Nucleus accumbens (tissue), 56 donors: ENCODE measurements around the gene LEPR.
A peak's percentile ranks its signal among the peaks of the same experiment; 100 is the strongest.

Source experiments
- DNase-seq, 56 donors: peaks; one replicate each; lab custom pipeline; 2025; lab: John Stamatoyannopoulos, UW

The LEPR gene

DNA sequence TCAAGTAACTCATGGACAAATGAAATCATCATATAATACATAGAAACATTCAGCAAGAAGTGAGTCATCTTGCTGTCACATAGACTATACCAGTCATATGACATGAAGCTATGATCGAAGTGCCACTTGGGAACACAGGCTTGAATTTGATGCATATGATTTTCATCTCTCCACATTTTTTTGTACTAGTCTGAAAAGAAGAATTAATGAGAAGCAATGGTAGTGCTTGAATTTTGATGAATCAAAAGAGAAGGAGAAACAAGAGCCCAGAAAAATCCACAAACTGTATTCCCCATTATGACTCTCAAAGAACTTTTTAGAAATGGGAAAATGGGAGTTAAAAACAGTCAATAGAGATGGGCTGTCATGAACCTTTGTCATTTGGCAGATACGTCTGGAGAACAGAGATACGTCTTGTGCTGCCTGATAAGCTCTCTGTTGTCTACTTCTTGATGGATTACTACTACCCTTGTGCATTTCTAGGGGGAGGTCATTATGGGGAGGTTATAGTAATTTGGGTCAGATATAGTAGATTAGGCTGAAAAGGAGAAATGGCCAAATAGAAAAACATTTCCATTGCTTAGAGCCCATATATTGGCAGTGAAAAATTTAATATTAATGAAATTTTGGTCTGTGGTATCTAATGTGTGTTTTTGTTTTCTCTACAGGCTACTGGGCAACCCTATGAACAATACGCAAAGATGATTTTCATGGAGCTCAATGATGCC, 8.0 kb upstream of the LEPR start:
- no peak for DNase-seq

DNA sequence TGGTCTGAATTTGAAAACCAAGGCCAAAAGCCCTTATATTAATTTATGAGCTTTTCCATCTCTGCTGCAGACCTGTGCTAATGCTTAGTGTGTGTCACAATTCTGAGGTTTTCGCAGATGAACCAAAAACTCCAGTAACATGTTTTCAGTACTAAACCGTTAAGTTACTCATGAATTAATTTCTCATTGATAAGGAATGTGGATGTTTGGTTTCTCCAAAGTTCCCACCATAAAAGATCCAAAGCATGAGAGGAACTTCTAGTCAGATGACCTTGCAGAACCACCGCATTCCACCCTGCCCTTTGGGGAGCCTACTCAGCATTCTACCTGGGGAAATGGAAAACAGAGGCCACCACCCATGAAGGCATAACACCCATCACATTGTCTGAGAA, 7.5 kb upstream of the LEPR start:
- no peak for DNase-seq

DNA sequence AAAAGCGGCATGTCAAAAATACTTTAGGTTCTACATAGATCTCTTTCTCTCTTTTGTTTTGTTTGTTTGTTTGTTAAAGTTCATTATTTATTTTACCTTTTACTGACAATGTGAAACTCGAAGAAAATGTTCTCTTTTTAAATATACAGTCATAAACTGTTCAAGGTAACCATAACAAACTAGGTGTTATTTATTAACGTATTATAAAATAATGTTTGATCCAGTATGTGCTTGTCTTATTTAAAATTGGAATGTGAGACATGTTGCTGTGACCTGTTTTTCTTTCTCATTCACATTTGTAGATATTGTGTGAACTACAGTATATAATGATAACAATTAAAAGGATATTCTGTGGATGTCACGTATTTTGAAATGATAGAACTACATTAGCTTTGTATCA, 5.9 kb upstream of the LEPR start:
- DNase-seq, result no peak

DNA sequence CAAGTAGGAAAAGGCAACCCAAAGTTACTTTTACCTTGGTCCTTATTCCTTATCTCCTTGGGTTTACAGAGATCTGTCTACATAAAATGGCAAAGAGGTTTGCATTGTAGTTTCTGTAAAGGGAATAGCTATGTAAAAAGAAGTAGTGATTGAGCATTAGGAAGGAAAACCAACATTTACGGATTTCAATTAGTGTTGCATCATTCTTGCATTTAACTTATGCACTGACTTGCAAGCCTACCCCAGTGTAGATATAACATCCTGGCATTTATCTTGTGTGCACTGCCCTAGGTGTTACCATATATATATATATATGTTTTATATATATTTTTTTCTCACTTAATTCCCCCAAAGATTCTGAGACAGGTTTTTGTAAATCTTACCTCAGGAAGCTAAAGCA, 3.7 kb upstream of the LEPR start:
- no peak for DNase-seq

DNA sequence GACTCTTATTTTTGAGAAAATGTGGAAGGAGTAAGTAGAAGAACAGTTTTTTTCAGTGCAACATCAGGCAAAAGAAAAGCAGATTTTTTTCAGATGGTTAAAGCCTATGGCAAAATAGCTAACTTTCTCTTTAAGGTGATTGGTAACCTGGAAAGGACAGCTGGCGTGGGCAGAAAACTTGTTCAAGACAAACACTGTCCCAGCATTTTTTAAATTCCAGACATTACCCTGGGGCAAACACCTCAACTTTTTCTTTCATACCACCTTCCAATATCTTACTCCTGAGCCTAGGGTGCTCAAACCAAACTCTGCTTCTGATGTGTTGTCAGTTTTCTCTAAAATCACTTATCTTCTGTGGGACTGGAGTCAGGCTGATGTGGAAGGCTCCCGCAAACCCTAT, 2.7 kb upstream of the LEPR start:
- DNase-seq, result no peak

DNA sequence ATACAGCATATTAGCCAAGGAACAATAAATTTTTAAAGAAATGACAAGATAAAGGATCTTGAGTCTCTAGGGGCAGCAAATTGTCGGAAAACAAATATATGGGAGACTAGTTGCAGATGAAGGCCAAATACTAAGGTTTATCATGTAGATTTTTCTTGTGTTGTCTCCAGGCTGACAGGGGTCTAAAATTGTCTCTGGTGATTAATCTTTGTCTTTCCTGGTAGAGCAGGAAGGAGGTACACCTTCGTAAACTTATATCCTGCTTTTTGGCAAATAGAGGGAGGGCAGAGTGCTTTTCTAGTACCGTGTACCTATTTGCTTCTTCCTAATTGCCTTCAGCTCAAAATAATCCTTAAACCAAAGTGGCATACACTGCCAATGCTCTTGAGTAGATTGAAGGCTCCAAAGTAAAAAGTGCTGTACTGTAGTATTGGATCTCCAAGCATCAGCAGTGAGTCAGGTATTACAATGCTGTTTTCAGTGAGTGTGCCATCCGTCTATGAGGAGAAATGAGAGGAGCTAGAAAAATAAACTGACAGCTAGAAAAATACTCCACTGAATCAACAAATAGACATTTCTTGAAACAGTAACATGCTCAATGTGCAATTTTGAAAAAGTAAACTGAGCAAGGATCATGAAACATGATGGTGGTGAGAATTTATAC, 1.8 kb upstream of the LEPR start:
- peak in 1 of 56 donors; percentile 14 for DNase-seq

DNA sequence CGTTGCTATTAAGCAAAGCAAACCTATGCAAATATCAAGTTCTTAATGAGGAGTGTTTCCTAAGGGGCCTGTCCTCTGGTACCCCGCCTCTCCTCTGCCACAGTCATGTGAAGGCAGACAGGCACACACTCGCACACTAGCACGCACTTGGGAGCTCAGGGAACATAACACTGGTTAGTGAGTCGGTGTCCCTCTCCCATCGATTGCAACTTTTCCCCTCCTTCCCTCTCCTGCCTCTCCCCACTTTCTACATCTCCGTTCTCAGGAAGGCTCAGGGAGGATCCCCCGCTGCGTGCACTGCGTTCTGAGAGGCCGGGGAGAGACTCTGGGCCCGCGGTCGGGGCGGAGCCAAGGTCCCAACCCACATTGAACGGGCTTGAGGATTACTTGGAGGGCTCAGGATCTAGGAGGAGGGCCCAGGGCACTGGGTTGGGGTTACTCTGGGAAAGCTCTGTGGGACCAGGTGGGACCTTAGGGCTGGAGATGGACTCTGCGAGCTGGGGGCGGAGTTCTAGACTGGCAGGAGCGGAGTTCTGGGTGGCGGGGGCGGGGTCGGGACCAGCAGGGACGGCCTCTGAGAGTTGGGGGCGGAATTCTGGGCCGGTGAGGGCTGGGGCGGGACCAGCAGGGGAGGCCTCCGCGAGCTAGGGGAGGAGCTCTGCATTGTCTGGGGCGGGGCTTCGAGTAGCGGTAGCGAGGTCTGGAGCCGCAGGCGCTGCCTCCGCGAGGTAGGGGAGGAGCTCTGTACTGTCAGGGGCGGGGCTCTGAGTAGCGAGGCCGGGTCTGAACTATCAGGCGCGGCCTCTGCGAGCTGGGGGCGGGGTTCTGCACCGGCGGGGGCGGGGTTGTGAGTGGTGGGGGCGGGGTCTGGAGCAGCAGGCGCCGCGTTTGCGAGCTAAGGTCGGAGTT, 533 bp upstream of the LEPR start:
- DNase-seq, result peak; percentile 70 to 99 (median 96)

DNA sequence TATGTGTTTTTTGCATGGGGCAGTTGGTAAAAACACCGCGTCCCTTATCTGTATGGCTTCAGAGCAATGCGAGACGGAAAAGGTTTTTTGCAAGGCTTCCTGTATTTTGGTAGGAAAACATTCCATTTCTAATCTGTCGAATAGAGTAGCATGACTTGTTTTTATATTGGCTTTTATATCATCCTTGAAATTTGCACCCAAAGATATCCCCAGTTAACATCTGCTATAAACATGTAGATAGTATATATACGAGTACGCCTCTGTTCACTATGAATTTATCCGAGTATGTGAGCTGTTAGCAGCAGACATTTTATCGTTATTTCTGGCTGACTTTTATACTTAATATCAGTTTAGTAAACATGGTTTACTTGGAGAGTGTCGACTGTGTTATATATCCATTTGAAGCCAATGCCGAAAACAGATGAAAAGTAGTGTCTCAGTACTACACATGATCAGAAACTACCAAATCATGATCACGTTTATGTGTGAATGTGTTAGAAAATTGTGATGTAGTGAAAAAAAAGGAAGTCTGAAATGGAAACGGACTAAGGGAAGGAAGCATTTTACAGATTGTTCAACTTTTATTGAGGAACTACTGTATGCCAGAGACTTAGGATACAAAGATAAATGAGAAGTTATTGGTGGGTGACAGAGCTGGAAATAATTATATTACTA, 1.0 kb downstream of the LEPR start:
- DNase-seq, result no peak

DNA sequence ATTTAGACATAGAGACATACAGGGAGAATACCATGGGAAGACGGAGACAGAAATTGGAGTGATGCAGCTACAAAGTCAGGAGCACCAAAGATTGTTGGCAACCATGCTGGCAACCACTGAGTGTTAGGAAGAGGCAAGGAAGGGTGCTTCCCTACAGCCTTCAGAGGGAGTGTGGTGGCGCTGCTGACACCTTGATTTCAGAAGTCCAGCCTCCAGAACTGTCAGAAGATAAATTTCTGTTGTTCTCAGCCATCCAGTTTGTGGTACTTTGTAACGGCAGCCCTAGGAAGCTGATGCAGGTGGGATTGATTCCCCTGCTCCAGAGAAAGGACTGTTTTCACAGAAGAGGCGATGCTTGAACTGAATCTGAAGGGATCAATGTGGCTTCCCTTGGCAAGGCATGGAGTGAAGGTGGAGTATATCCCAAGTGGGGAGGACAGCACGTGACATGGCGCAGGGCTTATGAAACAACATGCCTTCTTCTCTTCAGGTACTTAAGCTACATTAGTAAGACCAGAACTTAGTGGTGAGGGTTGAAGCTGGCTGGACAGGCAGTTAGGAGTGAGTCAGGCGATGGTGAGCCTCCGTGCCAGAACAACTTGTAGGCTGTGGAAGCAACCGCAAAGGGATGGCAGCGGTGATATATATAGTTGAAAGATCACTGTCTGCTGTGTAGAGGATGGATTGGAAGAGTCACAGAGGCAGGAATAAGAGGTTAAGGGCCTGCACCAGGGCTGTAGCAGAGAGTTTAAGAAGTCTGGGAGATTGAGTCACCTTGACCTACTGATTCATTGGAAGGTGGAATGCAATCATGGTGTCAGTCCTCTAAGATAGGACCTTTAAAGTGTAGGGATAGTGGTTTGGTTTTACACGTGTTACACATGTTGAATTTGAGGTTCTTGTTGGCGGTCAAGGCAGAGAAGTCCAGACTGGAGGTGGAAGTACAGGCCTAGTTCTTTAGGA, 2.1 kb downstream of the LEPR start:
- no peak for DNase-seq

DNA sequence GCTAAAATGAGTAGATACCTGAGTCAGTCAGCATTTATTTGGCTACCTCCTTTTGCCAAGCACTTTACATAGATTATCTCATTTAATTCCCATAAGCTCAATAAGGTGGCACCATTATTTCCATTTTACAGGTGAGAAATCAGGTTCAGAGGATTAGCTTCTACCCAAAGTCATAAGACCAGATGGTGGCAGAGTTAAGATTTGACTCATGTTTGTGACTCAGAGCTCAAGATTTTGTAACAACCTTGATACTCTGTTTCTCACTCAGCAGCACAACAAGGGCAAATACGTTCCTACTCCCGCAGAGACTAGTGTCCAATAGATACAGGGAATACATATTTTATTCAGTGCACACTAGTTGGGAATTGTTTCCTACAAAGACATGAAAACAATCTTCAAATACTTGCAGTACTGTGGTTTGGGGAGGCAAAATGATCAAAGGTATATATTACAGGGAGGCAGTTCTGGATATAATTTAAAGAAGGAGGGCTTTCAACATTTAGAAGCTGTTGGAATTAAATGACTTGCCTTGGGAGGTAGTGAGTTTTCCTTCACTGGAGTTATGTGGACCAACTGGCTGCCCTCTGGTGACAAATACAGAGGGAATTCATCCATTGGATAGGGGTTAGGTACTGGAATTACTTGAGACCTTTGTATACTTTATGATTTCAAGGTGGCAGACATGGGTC, 3.6 kb downstream of the LEPR start:
- DNase-seq, result peak in 1 of 56 donors; percentile 8

DNA sequence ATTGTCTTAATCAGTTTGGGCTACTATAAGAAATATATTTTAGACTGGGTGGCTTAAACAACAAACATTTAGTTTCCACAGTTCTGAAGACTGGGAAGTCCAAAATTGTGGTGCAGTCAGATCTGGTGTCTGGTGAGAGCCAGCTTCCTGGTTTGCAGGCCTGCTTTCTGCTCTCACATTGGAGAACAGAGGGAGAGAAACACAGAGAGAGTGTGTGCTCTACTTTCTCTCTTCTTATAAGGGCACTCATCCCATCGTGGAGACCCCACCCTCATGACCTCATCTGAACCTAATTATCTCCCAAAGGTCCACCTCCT, 4.1 kb downstream of the LEPR start:
- DNase-seq, result no peak

DNA sequence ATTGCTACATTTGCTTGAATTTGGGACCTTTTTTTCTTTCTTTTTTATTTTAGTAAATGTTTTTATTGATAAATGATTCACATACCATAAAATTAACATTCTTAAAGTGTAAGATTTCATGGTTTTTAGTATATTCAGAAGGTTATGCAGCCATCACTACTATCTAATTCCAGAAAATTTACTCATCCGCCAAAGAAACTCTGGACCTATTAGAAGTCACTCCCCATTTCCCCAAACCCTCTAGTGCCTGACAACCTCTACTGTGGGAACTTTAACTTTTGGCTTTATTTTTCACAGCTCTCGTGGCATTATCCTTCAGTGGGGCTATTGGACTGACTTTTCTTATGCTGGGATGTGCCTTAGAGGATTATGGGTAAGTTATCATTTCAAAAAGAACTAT, 4.5 kb downstream of the LEPR start:
- DNase-seq, result no peak

DNA sequence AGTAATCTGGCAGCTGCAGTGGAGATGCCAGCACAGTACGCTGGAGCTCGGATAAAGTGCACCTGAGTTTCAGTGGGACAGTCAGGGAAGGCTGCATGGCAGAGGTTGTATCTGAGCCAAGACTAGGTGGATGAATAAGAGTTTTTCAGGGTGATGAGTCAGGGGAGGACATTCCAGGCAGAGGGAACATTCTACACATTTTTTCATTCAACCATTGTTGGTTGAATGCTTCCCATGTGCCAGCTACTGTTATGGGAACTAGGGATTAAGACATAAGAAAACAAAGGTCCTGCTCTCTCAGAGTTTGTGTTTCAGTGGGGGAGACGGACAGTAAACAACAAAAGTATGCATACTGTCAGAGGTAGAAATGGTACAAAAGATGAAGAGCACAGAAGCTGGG, 5.2 kb downstream of the LEPR start:
- DNase-seq, result no peak

DNA sequence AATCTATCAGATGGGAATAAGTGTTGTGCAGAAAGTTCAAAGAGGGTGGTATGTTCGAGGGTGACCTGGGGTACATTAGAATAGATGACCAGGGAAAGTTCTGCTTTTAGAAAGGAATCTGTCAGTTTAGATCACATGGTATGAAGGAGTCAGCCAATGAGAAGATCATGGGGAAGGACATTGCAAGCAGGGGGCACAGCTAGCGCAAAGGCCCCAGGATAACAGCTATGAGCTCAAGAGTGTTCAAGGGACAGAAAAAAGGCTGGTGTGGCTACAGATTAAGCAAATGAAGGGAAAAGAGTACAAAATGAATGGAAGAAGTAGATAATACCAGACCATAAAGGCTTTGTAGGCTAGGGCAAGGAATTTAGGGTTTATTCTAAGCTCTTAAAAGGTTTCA, 8.6 kb downstream of the LEPR start:
- DNase-seq, result no peak

DNA sequence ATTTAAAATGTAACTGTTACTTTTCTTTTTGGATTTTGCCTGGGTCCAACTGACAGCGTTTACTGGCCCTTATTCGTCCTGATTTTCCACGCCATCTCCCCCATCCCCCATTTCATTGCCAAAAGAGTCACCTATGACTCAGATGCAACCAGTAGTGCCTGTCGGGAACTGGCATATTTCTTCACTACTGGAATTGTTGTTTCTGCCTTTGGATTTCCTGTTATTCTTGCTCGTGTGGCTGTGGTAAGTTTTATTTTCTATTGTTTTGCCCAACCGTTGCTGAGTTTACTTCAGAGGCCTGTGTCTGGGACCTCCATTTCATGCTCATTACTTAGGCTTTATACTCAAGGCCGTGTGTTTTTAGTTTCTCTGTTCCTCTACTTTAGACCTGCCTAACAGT, 9.3 kb downstream of the LEPR start:
- no peak for DNase-seq

DNA sequence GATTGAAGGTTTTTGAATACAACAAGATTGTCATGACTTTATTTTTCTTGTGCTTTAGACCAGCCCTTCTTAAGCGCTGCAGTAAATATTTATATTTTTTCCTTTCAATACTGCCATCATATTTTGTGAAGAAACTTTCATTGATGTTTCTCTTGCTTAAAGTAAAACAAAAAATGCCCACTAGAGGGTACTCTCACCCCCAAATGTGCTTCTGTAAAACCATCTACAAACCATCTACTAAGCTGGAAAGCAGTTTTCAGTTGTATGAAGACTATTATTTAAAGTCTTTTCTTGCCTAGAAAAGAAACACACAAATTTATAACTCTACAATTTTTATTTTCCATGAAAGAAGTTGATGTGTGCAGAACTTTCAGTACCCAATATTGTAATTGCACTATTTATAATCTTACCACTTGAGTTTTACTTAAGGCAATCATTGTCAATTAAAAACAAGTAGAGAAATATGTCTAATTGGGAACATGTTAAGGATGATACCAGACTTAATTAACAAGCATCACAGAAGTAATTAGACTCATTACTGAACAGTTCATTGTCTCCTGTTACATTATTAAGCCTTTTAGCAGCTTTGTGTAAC, 10.7 kb downstream of the LEPR start:
- DNase-seq, result no peak

DNA sequence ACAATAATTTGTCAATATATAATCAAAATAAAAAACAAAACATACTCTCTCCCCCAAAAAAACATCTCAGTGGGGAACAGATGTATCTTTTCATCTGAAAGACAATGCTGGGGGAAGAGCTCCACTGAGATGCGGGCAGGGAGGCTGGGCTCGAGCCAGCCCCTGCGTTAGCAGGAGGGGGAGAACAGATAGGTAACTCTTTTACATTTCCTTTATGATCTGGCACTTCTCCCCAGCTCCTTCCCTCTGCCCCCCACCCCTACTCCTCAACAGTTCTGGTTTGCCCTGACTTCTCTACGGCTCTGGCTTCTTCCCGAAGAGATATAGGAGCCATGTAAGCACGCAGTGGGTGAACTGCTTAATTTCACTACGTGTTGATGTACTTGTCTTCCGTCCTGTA, 12.4 kb downstream of the LEPR start:
- DNase-seq, result no peak

DNA sequence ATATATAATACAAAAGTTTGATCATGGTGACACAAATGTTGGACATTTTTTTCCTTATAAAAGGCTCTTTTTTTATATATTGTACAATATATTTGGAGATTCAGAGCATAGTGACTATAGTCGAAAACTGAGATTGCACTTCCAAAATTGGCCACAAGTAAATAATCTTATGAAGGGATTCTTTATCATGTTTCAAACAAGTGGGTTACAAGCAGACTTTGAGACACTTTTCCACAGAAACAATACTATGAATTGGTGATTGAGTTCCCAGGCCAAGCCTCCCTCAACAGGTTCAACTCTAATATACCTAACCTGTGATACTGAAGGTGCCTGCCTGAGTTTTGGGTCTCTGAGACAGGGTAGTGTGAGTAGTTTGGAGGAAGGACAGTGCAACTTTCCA, 13.8 kb downstream of the LEPR start:
- DNase-seq, result no peak

DNA sequence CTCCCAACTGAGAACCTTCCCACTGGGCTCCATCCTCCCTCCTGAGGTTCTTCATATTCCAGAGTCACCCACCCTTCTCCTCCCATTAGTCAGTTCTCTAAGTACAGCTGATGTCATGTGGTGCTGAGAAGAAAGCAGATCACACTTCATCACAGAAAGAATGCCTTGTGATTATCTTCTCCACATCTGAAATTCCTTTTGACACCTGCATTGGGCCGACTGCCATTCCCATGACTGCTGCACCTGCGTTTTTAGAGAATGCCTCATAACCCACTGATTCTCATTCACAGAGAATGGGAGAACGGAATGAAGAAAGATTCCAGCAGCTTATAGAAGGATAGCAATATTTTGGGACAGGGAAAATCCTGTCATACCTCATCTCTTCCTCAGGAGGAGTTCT, 14.3 kb downstream of the LEPR start:
- no peak for DNase-seq
